NB4 (cell line): ENCODE results near the gene TMEM72.

Experiments
- POLR2A ChIP-seq: IDR thresholded peaks from 2 replicates; pipeline ENCODE4 v1.6.1; 2011; ENCODE audit warnings: mild to moderate bottlenecking; ENCODE audit not compliant: insufficient read length; ENCODE audit errors: extremely low read depth
- TF ChIP-seq, protein P1 (sequence below): IDR thresholded peaks from one replicate; pipeline ENCODE4 v1.5.1; 2012; ENCODE audit warnings: low read depth, low read length
- TF ChIP-seq, protein P2 (sequence below): IDR thresholded peaks from 2 replicates; pipeline ENCODE4 v1.6.1; 2011; ENCODE audit warnings: low read depth, low read length

DNA sequence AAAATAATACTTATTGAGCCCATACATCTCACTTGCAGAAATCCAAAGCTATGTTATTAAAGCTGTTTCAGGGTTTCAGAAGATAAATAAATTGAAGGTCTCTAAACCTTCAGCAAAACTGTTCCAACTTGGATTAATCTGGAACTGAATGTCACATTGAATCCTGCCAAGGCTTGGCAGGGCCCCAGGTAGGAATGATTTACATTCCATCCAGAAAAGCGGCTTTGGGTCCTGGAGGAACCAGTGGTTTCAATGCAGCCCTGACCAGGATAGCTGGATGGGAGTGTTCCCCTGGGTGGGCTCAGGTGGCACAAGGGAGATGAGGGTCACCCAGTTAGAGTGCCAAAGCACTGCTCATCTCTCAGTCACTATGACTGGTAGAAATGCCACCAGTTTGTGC, 37.0 kb upstream of the TMEM72 start:
- TF ChIP-seq, protein P1, sequence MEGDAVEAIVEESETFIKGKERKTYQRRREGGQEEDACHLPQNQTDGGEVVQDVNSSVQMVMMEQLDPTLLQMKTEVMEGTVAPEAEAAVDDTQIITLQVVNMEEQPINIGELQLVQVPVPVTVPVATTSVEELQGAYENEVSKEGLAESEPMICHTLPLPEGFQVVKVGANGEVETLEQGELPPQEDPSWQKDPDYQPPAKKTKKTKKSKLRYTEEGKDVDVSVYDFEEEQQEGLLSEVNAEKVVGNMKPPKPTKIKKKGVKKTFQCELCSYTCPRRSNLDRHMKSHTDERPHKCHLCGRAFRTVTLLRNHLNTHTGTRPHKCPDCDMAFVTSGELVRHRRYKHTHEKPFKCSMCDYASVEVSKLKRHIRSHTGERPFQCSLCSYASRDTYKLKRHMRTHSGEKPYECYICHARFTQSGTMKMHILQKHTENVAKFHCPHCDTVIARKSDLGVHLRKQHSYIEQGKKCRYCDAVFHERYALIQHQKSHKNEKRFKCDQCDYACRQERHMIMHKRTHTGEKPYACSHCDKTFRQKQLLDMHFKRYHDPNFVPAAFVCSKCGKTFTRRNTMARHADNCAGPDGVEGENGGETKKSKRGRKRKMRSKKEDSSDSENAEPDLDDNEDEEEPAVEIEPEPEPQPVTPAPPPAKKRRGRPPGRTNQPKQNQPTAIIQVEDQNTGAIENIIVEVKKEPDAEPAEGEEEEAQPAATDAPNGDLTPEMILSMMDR: no peak
- no peak for TF ChIP-seq POLR2A
- TF ChIP-seq, protein P2, sequence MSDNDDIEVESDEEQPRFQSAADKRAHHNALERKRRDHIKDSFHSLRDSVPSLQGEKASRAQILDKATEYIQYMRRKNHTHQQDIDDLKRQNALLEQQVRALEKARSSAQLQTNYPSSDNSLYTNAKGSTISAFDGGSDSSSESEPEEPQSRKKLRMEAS: no peak
